Ramos (cell line): ENCODE measurements around the gene AGO1.
"Not testable (repeated sequence)": the region's sequence is repeated elsewhere in the genome, so short reads cannot be mapped to it uniquely, and the experiment has no call there.

Experiments used
- in situ Hi-C: fragments of 300-500 bp; cut with MboI; formaldehyde crosslinking; loops from one replicate; pipeline ENCODE4 v1.14.3; 2022; ENCODE audit warnings: low sequenced_read_pairs; ENCODE audit not compliant: unreplicated experiment

The AGO1 gene

GRCh38 chr1:35962952-35963351 is 79.9 kb downstream of the AGO1 start:
- in situ Hi-C loops: no loop called here

- in situ Hi-C loops: not testable (repeated sequence)
Measured at GRCh38 chr1:35964277-35964676, 81.3 kb downstream of the AGO1 start.

GRCh38 chr1:35968396-35968795 is 85.4 kb downstream of the AGO1 start:
- in situ Hi-C loops: no loop called here

GRCh38 chr1:35971601-35972000 is 88.6 kb downstream of the AGO1 start:
- in situ Hi-C loops: no loop called here

GRCh38 chr1:35972631-35973030 is 89.6 kb downstream of the AGO1 start:
- in situ Hi-C loops: not testable (repeated sequence)

- in situ Hi-C loops: no loop called here
Measured at GRCh38 chr1:35980090-35980489, 97.1 kb downstream of the AGO1 start.
